OCI-LY3 (cell line): ENCODE measurements around the gene CECR2.

Source experiments
- CTCF ChIP-seq: fragments of 200-600, 300-600 bp; sonication (generic); IDR thresholded peaks from 2 replicates; pipeline ENCODE4 v1.5.1; 2014; ENCODE audit warnings: antibody characterized with exemption, low read length, low read depth
- EZH2phosphoT487 ChIP-seq: fragments of 200-600 bp; shearing (Covaris generic); IDR thresholded peaks from 2 replicates; pipeline ENCODE4 v1.6.1; 2018; ENCODE audit warnings: antibody characterized with exemption, mixed run types, low read depth

- TF ChIP-seq CTCF (no peak), EZH2phosphoT487 (no peak)
Measured at GRCh38 chr22:17375914-17376614, 6.8 kb downstream of the CECR2 start.
